T-helper 22 cell (primary cell): Measurements from ENCODE around the gene UBTD1.

ENCODE experiments used
- DNase-seq: peaks from one replicate; pipeline ENCODE4 v3.0.0-alpha.2; 2020; ENCODE audit warnings: low read depth

Gene UBTD1

DNA sequence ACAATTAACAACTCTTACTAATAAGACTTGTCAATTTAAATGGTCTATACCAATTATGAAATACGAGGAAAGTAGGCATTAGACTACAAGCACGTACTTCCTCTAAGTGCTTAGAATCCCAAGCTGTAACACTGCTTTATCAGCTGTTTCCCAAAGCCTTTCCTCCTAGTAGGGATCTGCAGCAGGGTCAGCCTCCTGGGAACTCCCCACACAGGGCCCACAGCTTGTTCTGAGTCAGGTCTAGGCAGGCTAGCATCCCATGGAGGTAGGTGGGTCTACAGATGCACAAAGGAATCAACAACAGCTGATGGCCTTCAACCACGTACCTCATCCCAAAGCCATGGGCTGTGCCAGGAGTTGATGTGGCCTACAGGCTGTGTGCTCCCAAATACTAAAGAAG is 15.2 kb upstream of the UBTD1 start:
- DNase-seq, result no peak

DNA sequence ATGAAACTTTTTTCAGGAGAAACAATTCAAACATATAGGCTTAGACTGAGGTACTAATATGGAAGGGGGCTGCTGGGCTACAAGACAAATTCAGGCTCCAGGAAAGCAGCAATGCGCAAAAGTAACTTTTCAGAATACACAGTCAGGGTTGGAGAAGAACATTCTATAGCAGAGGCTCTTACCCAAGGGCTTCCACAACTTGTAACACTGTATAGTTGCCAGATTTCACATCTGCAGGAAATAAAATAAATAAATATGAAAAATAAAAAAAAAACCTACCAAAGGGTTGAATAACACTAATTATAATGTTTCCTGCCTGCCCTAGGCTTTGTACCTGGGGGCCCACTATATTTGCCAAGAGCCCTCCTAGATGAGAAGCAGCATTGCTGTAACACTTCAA is 14.8 kb upstream of the UBTD1 start:
- no peak for DNase-seq

DNA sequence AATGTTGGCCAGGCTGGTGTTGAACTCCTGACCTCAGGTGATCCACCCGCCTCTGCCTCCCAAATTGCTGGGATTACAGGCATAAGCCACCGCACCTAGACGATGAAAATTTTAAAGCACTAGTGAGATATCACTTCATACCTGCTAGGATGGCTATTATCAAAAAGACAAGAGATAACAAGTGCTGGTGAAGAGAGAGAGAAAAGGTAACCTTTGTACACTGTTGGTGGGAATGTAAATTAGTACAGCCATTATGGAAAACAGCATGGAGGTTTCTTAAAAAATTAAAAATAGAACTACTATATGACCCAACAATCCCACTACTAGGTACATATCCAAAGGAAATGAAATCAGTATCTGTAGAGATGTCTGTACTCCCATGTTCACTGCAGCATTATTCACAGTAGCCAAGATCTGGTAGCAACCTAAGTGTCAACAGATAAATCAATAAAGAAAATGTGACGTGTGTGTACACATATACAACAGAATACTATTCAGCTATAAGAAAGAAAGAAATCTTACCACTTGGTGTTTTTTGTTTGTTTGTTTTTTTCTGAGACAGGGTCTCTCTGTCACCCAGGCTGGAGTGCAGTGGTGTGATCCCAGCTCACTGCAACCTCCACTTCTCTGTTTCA is 13.0 kb upstream of the UBTD1 start:
- no peak for DNase-seq

DNA sequence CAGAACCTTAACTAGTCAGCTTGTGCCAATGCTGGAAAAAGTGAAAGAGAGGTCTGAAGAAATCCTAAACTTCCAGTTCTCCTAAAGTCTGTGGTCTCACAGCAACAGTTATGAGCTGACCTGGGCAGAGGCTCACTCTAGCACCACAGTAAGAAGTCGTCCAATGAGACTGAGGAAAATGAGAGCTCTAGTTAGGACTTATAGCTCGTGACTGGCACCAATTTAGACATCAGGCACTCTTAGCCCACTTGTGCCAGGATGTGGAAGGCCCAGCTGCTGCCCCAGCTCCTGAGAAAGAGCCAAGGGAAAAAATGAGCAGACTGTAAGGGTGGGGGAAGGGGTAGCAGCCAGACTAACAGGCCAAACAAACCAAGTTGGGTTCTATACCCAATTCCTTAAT is 8.1 kb upstream of the UBTD1 start:
- no peak for DNase-seq

DNA sequence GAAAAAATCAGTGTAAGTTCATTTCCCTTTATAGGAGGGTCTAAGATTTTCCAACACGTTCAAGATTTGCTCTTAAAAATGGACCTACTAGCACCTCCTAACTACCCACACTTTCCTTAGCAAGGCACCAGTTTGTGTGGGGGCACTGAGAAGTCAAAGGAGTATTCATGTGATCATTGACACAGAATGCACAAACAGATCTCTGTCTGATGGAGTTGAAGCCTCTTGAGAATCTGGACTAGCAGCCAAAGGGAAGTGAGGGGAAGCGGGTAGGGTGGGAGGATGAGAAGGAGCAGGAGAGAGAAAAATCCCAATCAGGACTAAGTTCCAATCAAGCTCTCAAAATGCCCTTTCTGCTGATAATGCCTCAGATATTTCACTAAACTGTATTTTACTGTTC is 4.6 kb upstream of the UBTD1 start:
- DNase-seq, result no peak

DNA sequence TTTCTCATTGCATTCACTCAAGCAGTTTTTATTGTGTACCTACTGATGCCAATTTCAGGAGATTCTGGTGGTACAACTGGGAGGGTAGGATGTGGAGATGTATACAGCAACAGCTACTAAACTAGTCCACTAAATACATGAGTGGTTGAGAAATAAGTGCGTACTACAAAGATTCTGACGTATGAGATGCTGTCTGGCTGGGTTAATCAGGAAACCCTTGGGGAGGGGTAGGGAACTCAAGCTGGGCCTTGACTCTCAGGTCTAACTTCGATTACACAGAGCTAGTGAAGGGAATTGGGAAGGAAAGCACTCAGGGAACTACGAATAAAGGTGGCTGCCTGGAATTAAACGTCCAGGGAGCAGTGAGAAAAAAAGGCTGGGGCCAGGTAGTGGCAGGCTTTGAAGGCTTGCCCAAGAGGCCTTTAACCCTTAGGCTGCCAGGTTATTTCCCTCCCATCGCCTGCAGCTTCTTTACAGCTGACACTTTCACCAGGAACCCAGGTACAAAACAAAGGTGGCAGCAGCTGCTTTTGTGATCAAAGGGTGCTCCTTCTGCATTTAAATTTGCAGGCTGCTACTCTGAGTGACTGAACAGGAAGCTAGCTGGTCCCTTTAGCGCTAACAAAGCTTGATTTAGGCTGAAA is 3.7 kb upstream of the UBTD1 start:
- no peak for DNase-seq

DNA sequence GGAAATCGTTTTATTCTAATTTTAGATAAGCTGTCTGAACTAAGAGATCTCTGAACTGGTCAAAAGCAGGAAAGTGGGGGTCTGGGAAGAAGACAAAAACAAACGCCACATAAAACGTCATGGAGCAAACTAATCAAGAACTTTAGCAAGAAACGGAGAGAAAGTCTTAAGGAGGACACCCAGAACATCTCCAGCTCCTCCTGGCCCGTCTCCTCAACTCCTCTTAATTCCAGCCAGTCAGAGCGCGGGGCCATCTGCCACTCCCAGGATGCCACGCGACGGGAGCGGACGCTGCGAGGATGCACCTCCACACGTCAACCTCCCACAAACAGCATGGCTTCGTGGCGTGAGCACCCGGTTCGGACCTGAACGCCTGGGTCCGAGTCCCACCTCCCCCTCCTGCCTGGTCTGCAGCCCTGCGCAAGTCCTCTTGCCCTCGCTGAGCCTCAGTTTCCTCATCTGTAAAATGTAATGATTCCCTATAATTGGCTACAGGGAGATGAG is 1.1 kb upstream of the UBTD1 start:
- peak; percentile 53 for DNase-seq

DNA sequence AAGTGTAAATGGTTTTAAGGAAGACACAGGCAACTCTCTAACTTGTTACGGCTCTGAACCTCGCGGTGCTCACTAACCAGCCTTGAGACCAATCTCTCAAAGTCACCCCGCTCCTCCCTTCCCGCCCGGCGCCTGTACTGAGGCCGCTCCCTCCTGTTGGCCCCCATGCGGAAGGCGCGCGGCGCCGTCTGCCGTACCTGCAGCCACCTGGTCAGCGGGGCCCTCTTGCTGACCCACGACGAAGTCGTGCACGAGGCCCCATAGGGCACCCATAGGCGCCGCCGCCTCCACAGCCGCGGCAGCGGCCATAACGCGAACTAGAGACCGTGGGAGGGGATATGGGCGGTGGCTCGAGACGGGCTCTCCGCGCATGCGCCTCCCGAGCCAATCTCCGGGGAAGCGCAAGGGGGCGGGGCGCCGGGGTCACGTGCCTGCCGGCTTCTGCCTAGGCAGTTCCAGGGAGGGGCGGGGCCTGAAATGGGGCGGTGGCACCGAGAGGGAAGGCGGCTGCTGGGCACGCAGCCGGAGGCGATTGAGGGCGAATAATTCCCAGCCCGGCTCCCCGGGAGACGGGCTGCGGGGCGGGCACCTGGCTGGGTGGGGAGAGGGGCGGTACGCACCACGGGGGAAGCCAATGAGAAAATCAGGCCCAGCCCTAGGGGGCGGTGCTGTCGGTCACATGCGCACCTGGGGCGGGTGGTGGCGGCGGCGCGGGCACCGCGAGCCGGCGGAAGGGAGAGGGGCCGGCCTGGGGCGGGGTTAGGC is 466 bp upstream of the UBTD1 start, which contains the start of gene MMS19:
MMS19 (minus strand) TSS at position 347 of the 765 bp plus-strand sequence; CDS start at position 309, 38 bp downstream.
- peak; percentile 96 for DNase-seq

DNA sequence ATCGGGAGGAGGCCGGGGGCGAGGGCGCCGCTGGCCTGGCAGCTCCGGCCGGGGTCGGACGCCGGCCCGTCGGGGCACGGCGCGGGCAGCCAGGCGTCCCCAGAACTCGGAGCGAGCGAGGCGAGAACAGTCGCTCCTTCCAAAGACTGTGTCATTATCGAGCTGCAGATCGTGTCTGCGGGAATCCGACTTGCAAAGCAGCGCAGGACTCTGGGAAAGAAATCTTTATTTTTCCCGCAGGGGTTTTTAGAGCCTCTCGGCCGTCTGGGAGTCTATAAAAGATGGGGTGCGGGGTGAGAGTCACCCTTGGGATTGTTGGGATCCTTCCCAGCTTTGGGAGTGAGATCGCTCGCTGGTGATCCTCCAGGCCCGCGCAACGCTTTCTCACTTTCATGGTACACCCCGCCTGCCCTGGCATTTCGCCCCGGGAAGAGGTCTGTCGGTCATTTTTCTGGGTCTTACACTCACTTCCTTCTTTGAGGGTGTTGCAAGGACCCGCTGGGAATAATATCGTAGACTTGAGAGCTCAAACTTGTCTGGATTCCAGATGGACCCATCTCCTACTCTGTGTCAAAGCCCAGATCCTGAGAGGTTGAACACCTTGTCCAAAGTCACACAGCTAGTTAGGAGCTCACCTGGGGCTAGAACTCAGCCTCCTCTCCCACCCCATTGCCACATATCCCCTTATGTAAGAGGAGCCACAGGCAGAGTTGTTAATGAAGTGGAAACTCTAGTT is 1.0 kb downstream of the UBTD1 start:
- DNase-seq, result no peak

DNA sequence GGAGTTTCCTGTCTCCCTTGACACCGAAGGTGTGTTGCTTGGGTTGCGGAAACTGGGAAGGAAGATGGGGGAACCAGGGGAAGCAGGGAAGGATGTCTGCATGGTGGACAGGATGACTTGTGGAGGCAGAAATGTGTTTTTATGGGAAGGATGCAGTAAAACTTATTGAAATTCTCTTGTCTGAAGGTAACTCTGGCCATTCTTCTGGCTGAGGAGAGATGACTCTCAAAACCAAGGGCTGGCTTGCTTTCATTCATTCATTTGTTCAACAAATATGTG is 1.5 kb downstream of the UBTD1 start:
- no peak for DNase-seq

DNA sequence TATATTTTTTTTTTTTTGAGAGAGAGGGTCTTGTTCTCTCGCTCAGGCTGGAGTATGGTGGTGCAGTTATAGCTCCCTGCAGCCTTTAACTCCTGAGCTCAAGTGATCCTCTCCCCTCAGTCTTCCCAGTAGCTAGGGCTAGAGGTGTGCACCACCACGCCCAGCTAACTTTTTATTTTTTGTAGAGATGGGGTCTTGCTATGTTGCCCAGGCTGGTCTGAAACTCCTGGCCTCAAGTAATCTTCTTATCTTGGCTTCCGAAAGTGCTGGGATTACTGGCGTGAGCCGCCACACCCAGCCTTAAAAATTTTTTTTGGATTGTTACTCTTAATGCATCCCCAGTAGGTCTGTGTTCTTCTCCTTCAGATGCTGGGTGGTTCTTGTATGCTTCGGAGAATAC is 4.2 kb downstream of the UBTD1 start:
- no peak for DNase-seq

DNA sequence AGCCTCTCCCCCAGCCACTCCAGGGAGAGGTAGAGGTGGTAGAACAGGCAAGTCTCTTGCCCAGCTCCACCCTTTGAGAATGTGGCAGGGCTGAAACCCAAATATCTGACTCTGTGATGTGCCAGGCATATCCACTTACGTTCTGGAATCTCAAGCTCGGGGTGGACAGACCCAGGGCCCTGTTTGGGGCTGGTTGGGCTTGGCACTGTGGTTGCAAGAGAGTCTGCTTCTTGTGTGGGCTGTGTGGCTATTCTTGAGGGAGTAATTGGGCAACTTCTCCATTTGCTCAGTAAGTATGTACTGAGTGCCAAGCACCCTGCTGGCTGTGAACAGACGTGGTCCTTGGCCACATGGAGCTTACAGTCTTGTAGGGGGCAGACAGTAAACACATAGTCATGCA is 4.7 kb downstream of the UBTD1 start:
- DNase-seq, result no peak

DNA sequence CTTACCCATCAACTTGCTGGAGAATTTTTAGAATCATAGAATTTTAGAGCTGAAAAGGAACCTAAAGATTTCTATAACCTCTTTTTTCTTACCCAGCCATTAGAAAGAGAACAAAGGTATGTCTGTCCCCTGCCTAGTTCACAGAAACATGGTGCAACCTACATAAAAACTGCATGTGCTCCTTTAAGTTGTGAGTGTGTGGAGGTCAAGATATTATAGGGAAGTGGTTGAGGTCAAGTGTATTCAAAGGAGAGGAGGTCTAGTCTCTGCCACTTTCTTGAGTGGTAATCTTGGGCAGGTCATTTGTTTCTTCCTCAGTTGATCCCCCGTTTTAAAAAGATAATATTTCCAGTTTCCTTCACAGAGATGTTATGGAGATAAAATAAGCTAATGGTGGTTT is 6.4 kb downstream of the UBTD1 start:
- no peak for DNase-seq

DNA sequence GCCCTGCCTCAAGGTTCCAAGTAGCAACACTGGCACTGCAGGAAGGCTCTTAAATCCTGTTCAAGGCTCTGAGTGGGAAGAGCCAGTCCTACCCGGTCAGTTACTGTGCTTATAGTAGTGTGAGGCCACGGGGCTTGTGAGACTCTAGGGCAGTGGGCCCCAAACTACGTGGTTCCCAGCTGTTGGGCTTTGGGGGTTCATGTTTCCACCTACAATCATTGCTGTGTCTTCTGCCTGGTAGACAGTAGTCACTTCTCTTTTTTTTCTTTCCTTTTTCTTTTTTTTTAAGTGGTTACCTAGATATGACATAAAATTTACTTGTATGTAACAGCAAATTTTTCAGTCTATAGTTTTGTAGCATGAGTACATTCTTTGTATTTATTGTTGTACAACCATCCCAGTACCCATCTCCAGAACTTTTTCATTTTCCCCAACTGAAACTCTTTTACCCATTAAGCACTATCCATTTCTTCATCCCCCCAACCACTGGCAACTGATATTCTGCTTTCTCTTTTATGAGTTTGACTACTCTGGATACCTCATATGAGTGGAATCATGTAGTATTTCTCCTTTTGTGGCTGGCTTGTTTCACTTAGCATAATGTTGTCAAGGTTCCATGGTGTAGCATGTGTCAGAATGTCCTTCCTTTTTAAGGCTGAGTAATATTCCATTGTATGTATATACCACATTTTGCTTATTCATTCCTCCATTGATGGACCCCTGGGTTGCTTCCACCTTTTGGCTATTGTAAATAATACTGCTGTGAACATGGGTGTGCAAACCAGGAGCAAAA is 7.7 kb downstream of the UBTD1 start:
- no peak for DNase-seq

DNA sequence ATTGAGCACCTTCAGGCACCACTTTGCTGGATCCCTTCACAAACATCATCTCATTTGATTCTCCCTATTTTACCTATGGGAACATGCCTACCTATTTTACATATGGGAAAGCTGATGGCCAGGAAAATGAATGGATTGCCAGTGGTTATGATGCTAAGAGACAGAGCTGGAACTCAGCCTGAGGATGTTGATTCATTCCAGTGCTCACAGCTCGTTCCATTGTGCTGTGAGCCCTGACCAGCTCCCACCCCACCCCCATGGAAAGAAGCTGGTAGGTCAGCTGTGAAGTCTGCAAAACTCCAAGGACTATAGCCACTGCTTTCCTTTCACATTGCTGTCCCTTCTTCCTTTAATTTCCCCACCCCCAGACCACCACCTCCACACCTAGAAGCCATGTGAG is 9.6 kb downstream of the UBTD1 start:
- DNase-seq, result no peak

DNA sequence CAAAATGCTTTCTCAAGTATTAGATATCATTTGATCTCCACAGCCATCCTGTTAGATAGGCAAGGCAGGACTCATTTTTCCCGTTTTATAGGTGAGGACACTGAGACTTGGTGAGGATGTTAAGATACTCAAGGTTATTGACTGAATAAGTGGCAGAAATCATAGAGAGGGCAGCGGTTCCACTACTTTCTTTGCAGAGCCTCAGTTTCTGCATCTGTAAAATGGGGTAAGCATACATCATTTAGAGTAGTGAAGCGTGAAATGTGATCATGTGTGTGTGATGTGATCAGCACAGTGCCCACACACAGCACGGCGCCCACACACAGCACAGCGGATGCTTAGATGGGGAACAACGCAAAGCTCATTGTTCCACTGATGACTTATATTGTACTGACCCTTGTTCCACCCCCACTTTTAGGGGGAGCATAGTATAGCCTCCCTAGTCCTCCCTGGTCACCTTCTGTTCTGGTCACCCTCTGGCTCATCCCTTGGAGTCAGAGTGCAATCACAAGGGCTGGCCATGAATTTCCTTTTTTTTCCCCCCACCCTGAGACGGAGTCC is 10.5 kb downstream of the UBTD1 start:
- no peak for DNase-seq

DNA sequence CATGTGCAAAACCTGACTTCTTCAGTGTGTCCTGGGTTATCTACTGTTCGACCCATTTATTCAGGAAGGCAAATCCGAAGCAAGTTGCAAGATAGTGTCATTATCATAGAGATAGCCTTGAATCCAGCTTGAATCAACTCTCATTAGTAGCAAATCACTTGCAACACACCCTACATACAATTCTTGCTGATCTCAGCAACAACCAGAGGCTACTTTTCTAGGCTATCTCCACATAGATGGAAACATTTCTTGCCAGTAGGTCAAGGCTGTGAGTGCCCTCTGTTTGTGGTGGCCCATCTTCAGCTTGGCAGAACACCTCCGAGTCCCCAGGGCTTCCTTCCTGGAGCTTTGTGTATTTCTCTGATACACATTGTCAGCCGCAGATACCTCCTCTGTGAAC is 12.0 kb downstream of the UBTD1 start:
- DNase-seq, result no peak

DNA sequence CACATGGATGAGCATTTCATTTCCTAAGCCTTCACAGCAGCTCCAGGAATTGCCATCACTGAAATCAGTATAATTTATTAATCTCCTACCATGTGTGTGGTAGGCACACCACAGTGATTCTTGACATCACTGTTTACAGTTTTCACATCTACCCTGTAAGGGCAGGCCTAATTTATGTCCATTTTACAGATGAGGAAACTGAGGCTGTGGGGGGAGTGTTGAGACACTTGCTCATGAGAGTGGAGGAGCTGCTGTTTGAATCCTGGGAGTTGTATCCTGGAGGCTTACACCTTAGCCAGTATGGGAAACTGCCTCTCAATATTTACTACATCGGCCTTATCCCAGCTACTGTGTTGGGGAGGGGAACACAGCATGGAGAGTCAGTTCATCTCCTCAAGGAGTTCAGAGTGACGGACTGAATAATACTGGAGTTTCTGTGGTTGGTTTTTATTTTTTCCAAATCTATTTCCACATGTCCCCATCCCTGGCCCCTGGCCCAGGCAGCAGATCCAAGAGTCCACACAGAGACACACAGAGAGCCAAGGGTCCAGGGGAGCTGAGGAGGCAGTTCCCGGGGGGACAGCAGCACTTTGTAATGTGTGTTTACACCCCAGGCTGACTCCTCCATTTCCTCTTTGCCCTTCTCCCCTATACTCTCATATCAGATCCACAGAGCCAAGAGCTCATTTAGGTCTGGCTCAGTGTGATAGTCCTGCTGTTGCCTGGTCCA is 13.2 kb downstream of the UBTD1 start:
- DNase-seq, result no peak

DNA sequence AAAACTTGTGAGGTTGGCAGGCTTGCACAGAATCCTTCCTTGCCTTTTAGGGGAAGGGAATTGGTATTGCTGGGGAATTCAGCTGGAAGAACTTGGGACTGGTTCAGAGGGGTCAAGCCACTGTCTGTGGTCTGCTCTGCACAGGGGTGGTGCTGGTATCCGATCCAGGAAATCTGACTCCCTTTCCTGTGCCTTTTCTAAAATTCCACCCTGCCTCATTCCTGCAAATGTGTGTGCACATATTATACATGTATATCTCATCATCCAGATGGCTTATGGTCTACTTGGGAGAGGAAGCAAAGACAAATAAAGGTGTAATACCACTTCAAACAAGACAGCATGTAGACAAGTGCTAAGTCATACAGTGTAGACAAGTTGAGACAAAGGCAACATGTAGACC is 14.3 kb downstream of the UBTD1 start:
- no peak for DNase-seq

DNA sequence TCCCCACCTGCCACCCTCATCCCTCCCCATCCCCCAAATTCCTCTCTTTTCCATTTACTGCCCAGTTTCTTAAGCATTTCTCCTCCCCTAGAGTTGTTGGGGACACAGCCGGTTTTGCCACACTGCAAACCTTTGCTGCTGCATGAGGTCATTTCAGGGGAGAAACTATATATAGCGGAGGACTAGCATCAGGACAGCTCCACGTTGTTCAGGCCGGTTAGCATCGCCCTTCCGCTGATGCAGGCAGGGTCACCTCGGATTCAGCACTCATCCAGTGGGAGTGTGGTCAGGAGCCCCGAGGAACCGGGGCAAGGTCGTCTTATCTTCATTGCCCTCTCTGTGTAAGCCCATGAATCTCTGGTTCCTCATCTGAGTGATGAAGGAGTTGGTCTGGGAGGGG is 15.6 kb downstream of the UBTD1 start:
- no peak for DNase-seq
